HepG2 (cell line): ENCODE data around the gene SYNGR2. TPM values are rescaled to one million over a fixed set of nuclear protein-coding genes. Genes with fewer than 3 reads are reported as not detected.

Experiments
- BCL6 ChIP-seq: IDR thresholded peaks from 2 replicates; pipeline ENCODE4 v1.6.1; 2016; ENCODE audit warnings: missing genetic modification reagents, missing compliant biosample characterization
- CREM ChIP-seq, 2 experiments: sonication (generic) in 1 of 2; formaldehyde crosslinking in 1 of 2; IDR thresholded peaks; 2 replicates each; pipeline versions ENCODE4 v1.4.0 to v1.6.1; 2016 to 2020; ENCODE audit warnings: antibody characterized with exemption in 1 of 2, mild to moderate bottlenecking in 1 of 2, missing genetic modification reagents in 1 of 2
- DMAP1 ChIP-seq: IDR thresholded peaks from 2 replicates; pipeline ENCODE4 v1.6.1; 2016
- DNMT3B ChIP-seq: conservative IDR thresholded peaks from 2 replicates; pipeline ENCODE4 v1.6.1; 2016; ENCODE audit warnings: missing biosample characterization, control low read depth
- MEIS1 ChIP-seq: sonication (generic); formaldehyde crosslinking; IDR thresholded peaks from 2 replicates; pipeline ENCODE4 v1.9.0; 2021; ENCODE audit warnings: mild to moderate bottlenecking, missing genetic modification reagents, moderate library complexity, borderline replicate concordance
- PHF20 ChIP-seq: sonication (generic); formaldehyde crosslinking; IDR thresholded peaks from 2 replicates; pipeline ENCODE4 v1.5.0; 2020; ENCODE audit warnings: mild to moderate bottlenecking, missing genetic modification reagents
- RARA ChIP-seq: IDR thresholded peaks from 2 replicates; pipeline ENCODE4 v1.6.1; 2016; ENCODE audit warnings: missing genetic modification reagents, missing compliant biosample characterization
- SAFB2 ChIP-seq: sonication (generic); formaldehyde crosslinking; IDR thresholded peaks from 2 replicates; pipeline ENCODE4 v1.5.1; 2020; ENCODE audit warnings: missing genetic modification reagents, low read depth, mild to moderate bottlenecking, borderline replicate concordance
- SRF ChIP-seq: IDR thresholded peaks from 2 replicates; pipeline ENCODE4 v1.6.1; 2011; ENCODE audit warnings: mild to moderate bottlenecking, low read depth, low read length, moderate library complexity
- U2AF2 ChIP-seq: fragments of 200-400 bp; formaldehyde crosslinking; IDR thresholded peaks from 2 replicates; pipeline ENCODE4 v1.6.1; 2017; ENCODE audit warnings: low read depth, mild to moderate bottlenecking, low read length
- YEATS4 ChIP-seq: sonication (generic); formaldehyde crosslinking; IDR thresholded peaks from 2 replicates; pipeline ENCODE4 v1.4.0; 2020; ENCODE audit warnings: missing genetic modification reagents, borderline replicate concordance
- ZBTB20 ChIP-seq: sonication (generic); formaldehyde crosslinking; IDR thresholded peaks from 2 replicates; pipeline ENCODE4 v1.8.1; 2023; ENCODE audit warnings: missing genetic modification reagents, low read depth, mild to moderate bottlenecking, borderline replicate concordance
- ZNF230 ChIP-seq: sonication (generic); formaldehyde crosslinking; IDR thresholded peaks from 2 replicates; pipeline ENCODE4 v1.4.0; 2020; ENCODE audit warnings: mild to moderate bottlenecking, missing genetic modification reagents
- ZNF382 ChIP-seq: sonication (generic); formaldehyde crosslinking; IDR thresholded peaks from 2 replicates; pipeline ENCODE4 v1.5.0; 2020; ENCODE audit warnings: missing genetic modification reagents, mild to moderate bottlenecking, borderline replicate concordance
- ZNF605 ChIP-seq: sonication (generic); formaldehyde crosslinking; IDR thresholded peaks from 2 replicates; pipeline ENCODE4 v1.8.0; 2022; ENCODE audit warnings: mild to moderate bottlenecking, missing genetic modification reagents
- ZNF749 ChIP-seq: sonication (generic); formaldehyde crosslinking; IDR thresholded peaks from 2 replicates; pipeline ENCODE4 v1.8.0; 2022; ENCODE audit warnings: mild to moderate bottlenecking, missing genetic modification reagents, moderate library complexity, borderline replicate concordance
- polyA plus RNA-seq, 8 experiments: library from polyadenylated mRNA; depleted of rRNA in 3 of 8; stranded (reverse) in 7 of 8; unstranded in 1 of 8; fragments of >200 nt; fragmentation: Illumina TruSeq in 4 of 8; extraction: Trizol in 4 of 8; gene quantifications; 2 replicates each; pipeline versions ENCODE4 v1.2.1 to v1.2.3, GENCODE V29; 2011 to 2016; ENCODE audit warnings: low read depth in 4 of 8, missing spikeins in 1 of 8, mixed read lengths in 1 of 8; ENCODE audit not compliant: insufficient read depth in 1 of 8
- total RNA-seq, 5 experiments: library from RNA; depleted of rRNA; stranded (reverse); fragments of >200 nt; fragmentation: Illumina TruSeq; extraction: Trizol; gene quantifications; 2 replicates each; pipeline ENCODE4 v1.2.3, GENCODE V29; 2016; ENCODE audit warnings: low read depth in 1 of 5
- TF ChIP-seq, protein P1 (sequence below): sonication (generic); formaldehyde crosslinking; IDR thresholded peaks from 2 replicates; pipeline ENCODE4 v1.4.0; 2020; ENCODE audit warnings: missing genetic modification reagents
- TF ChIP-seq, protein P2 (sequence below): sonication (generic); formaldehyde crosslinking; IDR thresholded peaks from 2 replicates; pipeline ENCODE4 v1.8.0; 2023; ENCODE audit warnings: mild to moderate bottlenecking, missing genetic modification reagents
- TF ChIP-seq, protein P3 (sequence below): sonication (generic); formaldehyde crosslinking; conservative IDR thresholded peaks from 2 replicates; pipeline ENCODE4 v1.8.1; 2023; ENCODE audit warnings: missing genetic modification reagents
- TF ChIP-seq, protein P4 (sequence below): IDR thresholded peaks from 2 replicates; pipeline ENCODE4 v1.6.1; 2016; ENCODE audit warnings: missing biosample characterization, missing genetic modification reagents, low read depth

Gene SYNGR2
- total and polyA plus RNA-seq, 2 of the 13 experiments (the other 11 are each of a cell fraction or from before 2014, with no cell fraction given) = 46.7 to 170 TPM

DNA sequence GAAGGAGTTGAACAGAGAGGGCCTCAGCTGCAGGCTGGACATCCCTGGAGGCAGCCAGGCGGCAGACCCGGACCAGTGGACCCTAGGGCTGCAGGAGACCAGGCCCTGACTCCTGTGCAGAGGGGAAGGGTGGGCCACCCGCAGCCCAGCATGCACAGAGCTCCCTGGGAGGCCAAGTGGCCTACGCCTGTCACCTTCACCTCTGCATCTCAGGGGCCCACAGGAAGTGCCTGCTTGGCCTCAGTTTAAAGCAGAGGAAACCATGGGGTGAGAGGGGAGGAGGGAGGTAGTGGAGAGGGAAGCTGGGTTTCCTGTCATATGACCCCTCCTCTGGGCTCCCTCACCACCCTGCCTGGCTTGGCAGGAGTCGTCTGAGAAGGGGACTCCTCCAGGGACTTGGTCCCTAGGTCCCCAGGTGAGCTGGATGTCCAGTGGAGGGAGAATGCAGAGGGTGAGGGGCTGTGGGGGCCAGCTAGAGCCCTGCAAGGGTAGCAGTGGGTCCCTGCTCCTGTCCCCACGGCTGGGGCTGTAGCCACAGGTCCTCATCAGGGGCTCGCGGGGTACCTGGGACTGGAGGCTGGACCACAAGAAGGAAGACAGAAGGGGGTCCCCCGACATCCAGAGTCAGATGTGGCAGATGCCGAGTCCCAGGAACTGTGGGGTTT, 37.8 kb upstream of the SYNGR2 start, which contains the start of gene TMC8 (continued):
- TF ChIP-seq BCL6 (peak; percentile 26; the same call in 1 of the 2 replicates), YEATS4 (CRISPR knock-in tag) (0 out of 2 replicates have a peak, but pooled peaks have one; percentile 36), ZNF382 (CRISPR knock-in tag) (no peak), DNMT3B (CRISPR knock-in tag) (no peak), ZNF605 (CRISPR knock-in tag) (peak; percentile 85), MEIS1 (CRISPR knock-in tag) (no peak), ZBTB20 (CRISPR knock-in tag) (0 out of 2 replicates have a peak, but pooled peaks have one; percentile 60), SAFB2 (CRISPR knock-in tag) (no peak; the same call in 1 of the 2 replicates), ZNF230 (CRISPR knock-in tag) (no peak), PHF20 (CRISPR knock-in tag) (peak; percentile 53; the same call in 1 of the 2 replicates), ZNF749 (no peak), SRF (no peak), DMAP1 (peak; percentile 43; the same call in 1 of the 2 replicates), CREM (IDR thresholded peaks at IDR 0.05) (no peak), CREM (CRISPR knock-in tag; IDR thresholded peaks at IDR 0.05) (no peak), RARA (CRISPR knock-in tag) (peak; percentile 83), U2AF2 (no peak)
- TF ChIP-seq, protein P1, sequence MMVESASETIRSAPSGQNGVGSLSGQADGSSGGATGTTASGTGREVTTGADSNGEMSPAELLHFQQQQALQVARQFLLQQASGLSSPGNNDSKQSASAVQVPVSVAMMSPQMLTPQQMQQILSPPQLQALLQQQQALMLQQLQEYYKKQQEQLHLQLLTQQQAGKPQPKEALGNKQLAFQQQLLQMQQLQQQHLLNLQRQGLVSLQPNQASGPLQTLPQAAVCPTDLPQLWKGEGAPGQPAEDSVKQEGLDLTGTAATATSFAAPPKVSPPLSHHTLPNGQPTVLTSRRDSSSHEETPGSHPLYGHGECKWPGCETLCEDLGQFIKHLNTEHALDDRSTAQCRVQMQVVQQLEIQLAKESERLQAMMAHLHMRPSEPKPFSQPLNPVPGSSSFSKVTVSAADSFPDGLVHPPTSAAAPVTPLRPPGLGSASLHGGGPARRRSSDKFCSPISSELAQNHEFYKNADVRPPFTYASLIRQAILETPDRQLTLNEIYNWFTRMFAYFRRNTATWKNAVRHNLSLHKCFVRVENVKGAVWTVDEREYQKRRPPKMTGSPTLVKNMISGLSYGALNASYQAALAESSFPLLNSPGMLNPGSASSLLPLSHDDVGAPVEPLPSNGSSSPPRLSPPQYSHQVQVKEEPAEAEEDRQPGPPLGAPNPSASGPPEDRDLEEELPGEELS = peak; percentile 32; the same call in 1 of the 2 replicates
- TF ChIP-seq, protein P2, sequence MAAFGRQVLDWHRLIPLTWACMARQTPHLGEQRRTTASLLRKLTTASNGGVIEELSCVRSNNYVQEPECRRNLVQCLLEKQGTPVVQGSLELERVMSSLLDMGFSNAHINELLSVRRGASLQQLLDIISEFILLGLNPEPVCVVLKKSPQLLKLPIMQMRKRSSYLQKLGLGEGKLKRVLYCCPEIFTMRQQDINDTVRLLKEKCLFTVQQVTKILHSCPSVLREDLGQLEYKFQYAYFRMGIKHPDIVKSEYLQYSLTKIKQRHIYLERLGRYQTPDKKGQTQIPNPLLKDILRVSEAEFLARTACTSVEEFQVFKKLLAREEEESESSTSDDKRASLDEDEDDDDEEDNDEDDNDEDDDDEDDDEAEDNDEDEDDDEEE (CRISPR knock-in tag) = peak; percentile 65; the same call in 1 of the 2 replicates
- TF ChIP-seq, protein P3, sequence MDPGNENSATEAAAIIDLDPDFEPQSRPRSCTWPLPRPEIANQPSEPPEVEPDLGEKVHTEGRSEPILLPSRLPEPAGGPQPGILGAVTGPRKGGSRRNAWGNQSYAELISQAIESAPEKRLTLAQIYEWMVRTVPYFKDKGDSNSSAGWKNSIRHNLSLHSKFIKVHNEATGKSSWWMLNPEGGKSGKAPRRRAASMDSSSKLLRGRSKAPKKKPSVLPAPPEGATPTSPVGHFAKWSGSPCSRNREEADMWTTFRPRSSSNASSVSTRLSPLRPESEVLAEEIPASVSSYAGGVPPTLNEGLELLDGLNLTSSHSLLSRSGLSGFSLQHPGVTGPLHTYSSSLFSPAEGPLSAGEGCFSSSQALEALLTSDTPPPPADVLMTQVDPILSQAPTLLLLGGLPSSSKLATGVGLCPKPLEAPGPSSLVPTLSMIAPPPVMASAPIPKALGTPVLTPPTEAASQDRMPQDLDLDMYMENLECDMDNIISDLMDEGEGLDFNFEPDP (CRISPR knock-in tag) = no peak
- TF ChIP-seq, protein P4, sequence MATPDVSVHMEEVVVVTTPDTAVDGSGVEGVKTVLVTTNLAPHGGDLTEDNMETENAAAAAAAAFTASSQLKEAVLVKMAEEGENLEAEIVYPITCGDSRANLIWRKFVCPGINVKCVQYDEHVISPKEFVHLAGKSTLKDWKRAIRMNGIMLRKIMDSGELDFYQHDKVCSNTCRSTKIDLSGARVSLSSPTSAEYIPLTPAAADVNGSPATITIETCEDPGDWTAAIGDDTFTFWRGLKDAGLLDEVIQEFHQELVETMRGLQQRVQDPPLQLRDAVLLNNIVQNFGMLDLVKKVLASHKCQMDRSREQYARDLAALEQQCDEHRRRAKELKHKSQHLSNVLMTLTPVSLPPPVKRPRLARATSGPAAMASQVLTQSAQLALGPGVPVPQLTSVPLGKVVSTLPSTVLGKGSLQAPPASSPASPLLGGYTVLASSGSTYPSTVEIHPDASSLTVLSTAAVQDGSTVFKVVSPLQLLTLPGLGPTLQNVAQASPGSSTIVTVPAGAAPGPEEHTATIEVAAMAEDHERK = no peak
